ENCODE data around the gene ROS1.
A peak's percentile ranks its signal among the peaks of the same experiment; 100 is the strongest.
"Not testable (repeated sequence)": the region's sequence is repeated elsewhere in the genome, so short reads cannot be mapped to it uniquely, and the experiment has no call there.

ROS1 gene

GRCh38 chr6:117425431-117426153 lies at the start of gene ROS1:
TSS of gene ROS1 (minus strand) at chr6:117425942. CDS start at chr6:117425656, 286 bp downstream.
- no peak for DNase-seq (ENCODE audit: low read depth in 1 of 2, low spot score in 1 of 2)

- no peak for DNase-seq (ENCODE audit: low read depth in 1 of 2, low spot score in 1 of 2)
Observed at GRCh38 chr6:117473401-117473800, 47.7 kb upstream of the ROS1 start.

GRCh38 chr6:117472667-117473066 lies 46.9 kb upstream of the ROS1 start:
- DNase-seq (ENCODE audit: low read depth in 1 of 2, low spot score in 1 of 2) = no peak

- DNase-seq (ENCODE audit: low read depth in 1 of 2, low spot score in 1 of 2) = no peak
Observed at GRCh38 chr6:117469791-117470190, 44.0 kb upstream of the ROS1 start.

- no peak for DNase-seq (ENCODE audit: low read depth in 1 of 2, low spot score in 1 of 2)
Observed at GRCh38 chr6:117469356-117469755, 43.6 kb upstream of the ROS1 start.

- not testable (repeated sequence) for DNase-seq (ENCODE audit: low read depth in 1 of 2, low spot score in 1 of 2)
Observed at GRCh38 chr6:117468527-117468926, 42.8 kb upstream of the ROS1 start.

GRCh38 chr6:117467876-117468275 lies 42.1 kb upstream of the ROS1 start:
- DNase-seq (ENCODE audit: low read depth in 1 of 2, low spot score in 1 of 2) = no peak

- DNase-seq (ENCODE audit: low read depth in 1 of 2, low spot score in 1 of 2) = no peak
Observed at GRCh38 chr6:117465691-117466090, 39.9 kb upstream of the ROS1 start.

- DNase-seq (ENCODE audit: low read depth in 1 of 2, low spot score in 1 of 2) = no peak
Observed at GRCh38 chr6:117464700-117465099, 39.0 kb upstream of the ROS1 start.

GRCh38 chr6:117463762-117464665 lies 38.3 kb upstream of the ROS1 start:
- DNase-seq (ENCODE audit: low read depth in 1 of 2, low spot score in 1 of 2) = no peak

GRCh38 chr6:117459204-117459944 lies 33.6 kb upstream of the ROS1 start:
- DNase-seq (ENCODE audit: low read depth in 1 of 2, low spot score in 1 of 2) = no peak

- DNase-seq (ENCODE audit: low read depth in 1 of 2, low spot score in 1 of 2) = no peak
Observed at GRCh38 chr6:117456998-117457397, 31.3 kb upstream of the ROS1 start.

GRCh38 chr6:117456250-117456649 lies 30.5 kb upstream of the ROS1 start:
- no peak for DNase-seq (ENCODE audit: low read depth in 1 of 2, low spot score in 1 of 2)

GRCh38 chr6:117451671-117452070 lies 25.9 kb upstream of the ROS1 start:
- no peak for DNase-seq (ENCODE audit: low read depth in 1 of 2, low spot score in 1 of 2)

GRCh38 chr6:117449549-117450439 lies 24.1 kb upstream of the ROS1 start:
- DNase-seq (ENCODE audit: low read depth in 1 of 2, low spot score in 1 of 2) = peak in 1 of 2 donors; percentile 5

- no peak for DNase-seq (ENCODE audit: low read depth in 1 of 2, low spot score in 1 of 2)
Observed at GRCh38 chr6:117448732-117449485, 23.2 kb upstream of the ROS1 start.

GRCh38 chr6:117448011-117448410 lies 22.3 kb upstream of the ROS1 start:
- DNase-seq (ENCODE audit: low read depth in 1 of 2, low spot score in 1 of 2) = no peak

- no peak for DNase-seq (ENCODE audit: low read depth in 1 of 2, low spot score in 1 of 2)
Observed at GRCh38 chr6:117446861-117447260, 21.1 kb upstream of the ROS1 start.

GRCh38 chr6:117444600-117444999 lies 18.9 kb upstream of the ROS1 start:
- no peak for DNase-seq (ENCODE audit: low read depth in 1 of 2, low spot score in 1 of 2)

- not testable (repeated sequence) for DNase-seq (ENCODE audit: low read depth in 1 of 2, low spot score in 1 of 2)
Observed at GRCh38 chr6:117442313-117442712, 16.6 kb upstream of the ROS1 start.
